HG02870 (cell line): ENCODE measurements around the gene OLFML2B.
"Not testable (repeated sequence)": the region's sequence is repeated elsewhere in the genome, so short reads cannot be mapped to it uniquely, and the experiment has no call there.

Experiments used
- ATAC-seq: cut with Tn5 transposase; IDR thresholded peaks from one replicate; pipeline ENCODE4 v1.9.1; 2021; ENCODE audit warnings: mild to moderate bottlenecking, moderate library complexity; ENCODE audit not compliant: unreplicated experiment

Gene OLFML2B

GRCh38 chr1:162023547-162024501 lies at the start of gene OLFML2B:
OLFML2B (minus strand) TSS chr1:162023869; CDS start chr1:162023430, 439 bp downstream.
- no peak for ATAC-seq

GRCh38 chr1:162072740-162073139 lies 49.1 kb upstream of the OLFML2B start:
- ATAC-seq, result no peak

- ATAC-seq, result no peak
Observed at GRCh38 chr1:162070825-162071224, 47.2 kb upstream of the OLFML2B start.

GRCh38 chr1:162070094-162070748 lies 46.6 kb upstream of the OLFML2B start:
- ATAC-seq, result no peak

- ATAC-seq, result peak; percentile 95
Observed at GRCh38 chr1:162069334-162070093, 45.8 kb upstream of the OLFML2B start, which contains the start of gene NOS1AP. NOS1AP (plus strand) TSS chr1:162069691; CDS start chr1:162070178, 487 bp downstream.

- no peak for ATAC-seq
Observed at GRCh38 chr1:162068301-162068700, 44.6 kb upstream of the OLFML2B start.

GRCh38 chr1:162067466-162067865 lies 43.8 kb upstream of the OLFML2B start:
- no peak for ATAC-seq

- ATAC-seq, result not testable (repeated sequence)
Observed at GRCh38 chr1:162066836-162067235, 43.2 kb upstream of the OLFML2B start.

GRCh38 chr1:162065016-162065415 lies 41.3 kb upstream of the OLFML2B start:
- no peak for ATAC-seq

GRCh38 chr1:162062542-162063015 lies 38.9 kb upstream of the OLFML2B start:
- no peak for ATAC-seq

GRCh38 chr1:162060314-162060713 lies 36.6 kb upstream of the OLFML2B start:
- no peak for ATAC-seq

- no peak for ATAC-seq
Observed at GRCh38 chr1:162059721-162060120, 36.1 kb upstream of the OLFML2B start.

GRCh38 chr1:162056579-162056978 lies 32.9 kb upstream of the OLFML2B start:
- no peak for ATAC-seq

- ATAC-seq, result peak; percentile 65
Observed at GRCh38 chr1:162056043-162056442, 32.4 kb upstream of the OLFML2B start.

GRCh38 chr1:162055062-162055461 lies 31.4 kb upstream of the OLFML2B start:
- no peak for ATAC-seq

GRCh38 chr1:162053949-162054348 lies 30.3 kb upstream of the OLFML2B start:
- ATAC-seq, result not testable (repeated sequence)

- ATAC-seq, result no peak
Observed at GRCh38 chr1:162046921-162047320, 23.3 kb upstream of the OLFML2B start.

GRCh38 chr1:162042361-162042760 lies 18.7 kb upstream of the OLFML2B start:
- no peak for ATAC-seq

- ATAC-seq, result no peak
Observed at GRCh38 chr1:162040657-162041056, 17.0 kb upstream of the OLFML2B start.

- no peak for ATAC-seq
Observed at GRCh38 chr1:162040001-162040400, 16.3 kb upstream of the OLFML2B start.

- no peak for ATAC-seq
Observed at GRCh38 chr1:162038624-162039023, 15.0 kb upstream of the OLFML2B start.
